ENCODE data around the gene SNRPB2. TPM values are rescaled to one million over a fixed set of nuclear protein-coding genes. Genes with fewer than 3 reads are reported as not detected.

Gene SNRPB2
- total and polyA plus RNA-seq, 9 of the 15 experiments (the other 6 are each of a cell fraction or from before 2014, with no cell fraction given): 40.0 to 131 (median 89.4) TPM

- TF ChIP-seq, protein P1, sequence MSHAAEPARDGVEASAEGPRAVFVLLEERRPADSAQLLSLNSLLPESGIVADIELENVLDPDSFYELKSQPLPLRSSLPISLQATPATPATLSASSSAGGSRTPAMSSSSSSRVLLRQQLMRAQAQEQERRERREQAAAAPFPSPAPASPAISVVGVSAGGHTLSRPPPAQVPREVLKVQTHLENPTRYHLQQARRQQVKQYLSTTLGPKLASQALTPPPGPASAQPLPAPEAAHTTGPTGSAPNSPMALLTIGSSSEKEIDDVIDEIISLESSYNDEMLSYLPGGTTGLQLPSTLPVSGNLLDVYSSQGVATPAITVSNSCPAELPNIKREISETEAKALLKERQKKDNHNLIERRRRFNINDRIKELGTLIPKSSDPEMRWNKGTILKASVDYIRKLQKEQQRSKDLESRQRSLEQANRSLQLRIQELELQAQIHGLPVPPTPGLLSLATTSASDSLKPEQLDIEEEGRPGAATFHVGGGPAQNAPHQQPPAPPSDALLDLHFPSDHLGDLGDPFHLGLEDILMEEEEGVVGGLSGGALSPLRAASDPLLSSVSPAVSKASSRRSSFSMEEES (CRISPR knock-in tag; IDR thresholded peaks at IDR 0.05): no peak
- TF ChIP-seq, protein P2, sequence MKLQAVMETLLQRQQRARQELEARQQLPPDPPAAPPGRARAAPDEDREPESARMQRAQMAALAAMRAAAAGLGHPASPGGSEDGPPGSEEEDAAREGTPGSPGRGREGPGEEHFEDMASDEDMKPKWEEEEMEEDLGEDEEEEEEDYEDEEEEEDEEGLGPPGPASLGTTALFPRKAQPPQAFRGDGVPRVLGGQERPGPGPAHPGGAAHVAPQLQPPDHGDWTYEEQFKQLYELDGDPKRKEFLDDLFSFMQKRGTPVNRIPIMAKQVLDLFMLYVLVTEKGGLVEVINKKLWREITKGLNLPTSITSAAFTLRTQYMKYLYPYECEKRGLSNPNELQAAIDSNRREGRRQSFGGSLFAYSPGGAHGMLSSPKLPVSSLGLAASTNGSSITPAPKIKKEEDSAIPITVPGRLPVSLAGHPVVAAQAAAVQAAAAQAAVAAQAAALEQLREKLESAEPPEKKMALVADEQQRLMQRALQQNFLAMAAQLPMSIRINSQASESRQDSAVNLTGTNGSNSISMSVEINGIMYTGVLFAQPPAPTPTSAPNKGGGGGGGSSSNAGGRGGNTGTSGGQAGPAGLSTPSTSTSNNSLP (IDR thresholded peaks at IDR 0.05; ENCODE audit: borderline replicate concordance, low read depth, low read length): no peak
Measured at GRCh38 chr20:16764560-16764959, 34.7 kb downstream of the SNRPB2 start (continued).

DNA sequence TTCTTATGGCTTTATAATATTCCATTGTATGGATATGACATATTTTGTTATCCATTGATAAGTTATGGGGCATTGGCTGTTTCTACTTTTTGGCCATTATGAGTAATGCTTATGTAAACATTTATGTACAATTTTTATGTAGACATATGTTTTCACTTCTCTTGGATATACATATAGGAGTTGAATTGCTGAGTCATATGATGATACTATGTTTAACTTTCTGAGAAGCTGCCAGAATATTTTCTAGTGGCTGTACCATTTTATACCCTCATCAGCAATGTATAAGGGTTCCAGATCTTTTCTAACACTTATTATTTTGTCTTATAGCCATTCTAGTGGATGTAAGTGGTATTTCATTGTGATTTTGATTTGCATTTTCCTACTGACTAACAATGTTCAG, 41.4 kb downstream of the SNRPB2 start:
- Histone ChIP-seq H2AFZ (ENCODE audit: low read depth, low read length) (no peak overlapping the region), H3K4me2 (ENCODE audit: insufficient read depth, low read length) (no peak overlapping the region), H3K36me3 (ENCODE audit: control insufficient read depth, insufficient read depth, low read length) (no peaks in the 10 kb centered on the region), H3K4me3 (no peak overlapping the region), H3K79me2 (ENCODE audit: control insufficient read depth, insufficient read depth, low read length) (no peaks in the 10 kb centered on the region), H4K20me1 (replicated peaks; ENCODE audit: control insufficient read depth, insufficient read depth, low read length) (no peaks in the 10 kb centered on the region), H3K9me1 (ENCODE audit: control insufficient read depth, insufficient read depth, low read length) (no peaks in the 10 kb centered on the region), H3K9ac (ENCODE audit: insufficient read depth in 1 of 2, low read depth in 2 of 2, low read length in 2 of 2) (no peak overlapping the region), H3K27me3 (ENCODE audit: control insufficient read depth in 2 of 2, insufficient read depth in 2 of 2, low read length in 2 of 2) (no peaks in the 10 kb centered on the region), H3K9me3 (replicated peaks; ENCODE audit: control insufficient read depth, insufficient read depth, low read depth, low read length) (no peaks in the 10 kb centered on the region), H3K4me1 (replicated peaks in 1 of 2; ENCODE audit: control insufficient read depth in 2 of 2, insufficient read depth in 2 of 2, low read length in 2 of 2) (no peaks in the 10 kb centered on the region; a peak in 1 of 5 replicates), H3K27ac (ENCODE audit: extremely low read depth, low read depth, low read length) (no peak overlapping the region)
- intact Hi-C loops (cut with micrococcal nuclease) (no loop called here), in situ Hi-C loops (cut with MboI) (loop anchor here (25.0 kb wide), 1 partner anchor 1059 kb away; no protein-coding TSS in a partner anchor)
- no peak for ATAC-seq
- ChIA-PET POLR2A (no interaction called here), CTCF (ENCODE audit: low intra/inter-chr PET ratio) (no interaction called here)
- no TSS peak for BruUV-seq (replicated peaks)
- no peak for DNase-seq (ENCODE audit: extremely low read depth in 1 of 4, low spot score in 3 of 4)
- TF ChIP-seq NFE2 (IDR thresholded peaks at IDR 0.05; ENCODE audit: low read depth) (peak; percentile 19; the same call in 1 of the 2 replicates), E2F5 (CRISPR knock-in tag; IDR thresholded peaks at IDR 0.05) (no peak), ERF (CRISPR knock-in tag; IDR thresholded peaks at IDR 0.05) (no peak), BCL6 (CRISPR knock-in tag; IDR thresholded peaks at IDR 0.05) (no peak), GABPB2 (CRISPR knock-in tag; conservative IDR thresholded peaks at IDR 0.05) (no peak), NFE2L1 (tag; IDR thresholded peaks at IDR 0.05; ENCODE audit: borderline replicate concordance, low read depth) (peak; percentile 29; the same call in 1 of the 2 replicates), C11orf30 (IDR thresholded peaks at IDR 0.05; ENCODE audit: low read depth) (peak; percentile 44; the same call in 1 of the 2 replicates), ZNF316 (IDR thresholded peaks at IDR 0.05) (peak; percentile 77), MAFG (tag; conservative IDR thresholded peaks at IDR 0.05) (peak; percentile 53), PTTG1 (tag; IDR thresholded peaks at IDR 0.05; ENCODE audit: low read depth) (no peak), NUFIP1 (IDR thresholded peaks at IDR 0.05; ENCODE audit: partially characterized antibody) (no peak)
- no peak for FAIRE-seq

Measured in K562 (cell line).